VCaP (cell line): ENCODE results near the gene PACS1.

ENCODE experiments used
- H3K27ac ChIP-seq: fragments of 450-650 bp; 2 replicates; pipeline ENCODE4 v1.5.1; 2017
- TF ChIP-seq, protein P1 (sequence below): fragments of 450-650 bp; conservative IDR thresholded peaks from 2 replicates; pipeline ENCODE4 v1.5.1; 2017; ENCODE audit warnings: mild to moderate bottlenecking, moderate library complexity

PACS1 gene

DNA sequence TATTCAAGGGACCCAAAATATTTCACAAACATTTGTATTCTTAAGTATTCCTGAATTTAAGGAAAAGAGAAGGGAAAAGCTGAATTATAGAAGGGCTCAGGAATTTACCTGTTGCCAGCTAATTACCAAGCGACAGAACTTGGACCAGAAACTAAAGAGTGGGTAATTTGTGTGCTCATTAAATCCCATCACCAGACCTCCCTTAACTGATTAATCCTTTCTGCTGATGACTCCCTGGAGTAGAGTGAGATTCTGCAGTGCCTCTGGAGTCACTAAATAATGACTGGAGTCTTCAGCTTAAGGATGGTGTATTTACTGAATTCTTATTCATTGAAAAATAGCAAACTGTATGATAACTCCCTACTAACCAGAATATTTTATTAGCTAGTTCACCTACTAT lies 124.3 kb downstream of the PACS1 start:
- TF ChIP-seq, protein P1, sequence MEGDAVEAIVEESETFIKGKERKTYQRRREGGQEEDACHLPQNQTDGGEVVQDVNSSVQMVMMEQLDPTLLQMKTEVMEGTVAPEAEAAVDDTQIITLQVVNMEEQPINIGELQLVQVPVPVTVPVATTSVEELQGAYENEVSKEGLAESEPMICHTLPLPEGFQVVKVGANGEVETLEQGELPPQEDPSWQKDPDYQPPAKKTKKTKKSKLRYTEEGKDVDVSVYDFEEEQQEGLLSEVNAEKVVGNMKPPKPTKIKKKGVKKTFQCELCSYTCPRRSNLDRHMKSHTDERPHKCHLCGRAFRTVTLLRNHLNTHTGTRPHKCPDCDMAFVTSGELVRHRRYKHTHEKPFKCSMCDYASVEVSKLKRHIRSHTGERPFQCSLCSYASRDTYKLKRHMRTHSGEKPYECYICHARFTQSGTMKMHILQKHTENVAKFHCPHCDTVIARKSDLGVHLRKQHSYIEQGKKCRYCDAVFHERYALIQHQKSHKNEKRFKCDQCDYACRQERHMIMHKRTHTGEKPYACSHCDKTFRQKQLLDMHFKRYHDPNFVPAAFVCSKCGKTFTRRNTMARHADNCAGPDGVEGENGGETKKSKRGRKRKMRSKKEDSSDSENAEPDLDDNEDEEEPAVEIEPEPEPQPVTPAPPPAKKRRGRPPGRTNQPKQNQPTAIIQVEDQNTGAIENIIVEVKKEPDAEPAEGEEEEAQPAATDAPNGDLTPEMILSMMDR, result no peak
- no peak overlapping the region for H3K27ac ChIP-seq

DNA sequence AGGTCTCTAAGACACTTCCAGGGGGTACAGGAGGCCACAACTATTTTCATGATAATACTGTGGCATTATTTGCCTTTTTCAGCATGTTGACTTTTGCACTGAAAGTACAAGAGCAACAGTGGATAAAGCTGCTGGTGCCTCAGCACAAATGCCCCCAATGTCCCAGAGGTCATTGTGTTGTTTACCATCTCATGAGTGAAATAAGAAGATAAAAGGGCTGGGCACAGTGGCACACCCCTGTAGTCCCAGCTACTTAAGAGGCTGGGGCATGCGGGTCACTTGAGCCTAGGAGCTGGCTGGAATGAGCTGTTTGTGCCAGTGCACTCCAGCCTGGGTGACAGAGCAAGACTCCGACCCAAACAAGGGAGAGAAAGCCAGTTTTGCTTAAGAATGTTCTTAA lies 125.8 kb downstream of the PACS1 start:
- H3K27ac ChIP-seq, result no peak overlapping the region
- TF ChIP-seq, protein P1, result no peak

DNA sequence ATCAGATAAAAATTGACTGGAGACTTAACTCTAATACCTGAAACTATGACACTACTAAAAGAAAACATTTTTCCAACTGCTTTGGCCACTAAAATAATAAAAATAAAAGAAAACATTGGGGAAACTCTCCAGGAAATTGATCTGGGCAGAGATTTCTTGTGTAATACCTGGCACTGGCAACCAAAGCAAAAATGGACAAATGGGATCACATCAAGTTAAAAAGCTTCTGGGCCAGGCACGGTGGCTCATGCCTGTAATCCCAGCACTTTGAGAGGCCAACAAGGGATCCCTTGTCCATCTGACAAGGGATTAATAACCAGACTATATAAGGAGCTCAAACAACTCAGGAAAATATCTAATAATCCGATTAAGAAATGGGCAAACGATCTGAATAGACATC lies 133.8 kb downstream of the PACS1 start:
- TF ChIP-seq, protein P1, result no peak
- H3K27ac ChIP-seq, result no peak overlapping the region

DNA sequence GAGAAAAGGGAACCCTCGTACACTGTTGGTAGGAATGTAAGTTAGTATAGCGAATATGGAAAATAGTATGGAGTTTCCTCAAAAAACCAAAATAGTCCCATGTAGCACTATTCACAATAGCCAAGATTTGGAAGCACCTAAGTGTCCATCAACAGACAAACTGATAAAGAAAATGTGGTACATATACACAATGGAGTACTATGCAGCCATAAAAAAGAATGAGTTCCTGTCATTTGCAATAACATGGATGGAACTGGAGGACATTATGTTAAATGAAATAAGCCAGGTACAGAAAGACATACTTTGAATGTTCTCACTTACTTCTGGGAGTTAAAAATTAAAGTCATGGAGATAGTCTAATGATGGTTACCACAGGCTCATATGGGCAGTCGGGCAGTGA lies 134.3 kb downstream of the PACS1 start:
- no peak overlapping the region for H3K27ac ChIP-seq
- TF ChIP-seq, protein P1, result no peak

DNA sequence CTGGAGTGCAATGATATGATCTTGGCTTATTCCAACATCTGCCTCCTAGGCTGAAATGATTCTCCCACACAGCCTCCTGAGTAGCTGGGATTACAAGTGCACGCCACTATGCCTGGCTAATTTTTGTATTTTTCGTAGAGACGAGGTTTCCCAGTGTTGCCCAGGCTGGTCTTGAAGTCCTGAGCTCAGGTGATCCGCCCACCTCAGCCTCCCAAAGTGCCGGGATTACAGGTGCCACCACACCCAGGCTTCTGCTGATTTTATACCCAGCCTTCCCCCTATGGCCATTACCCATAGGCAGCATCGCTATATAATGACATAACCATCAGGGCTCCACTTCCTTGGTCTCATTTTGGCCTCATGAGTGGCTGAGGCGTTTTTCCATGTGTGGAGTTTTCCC lies 137.7 kb downstream of the PACS1 start:
- TF ChIP-seq, protein P1, result no peak
- no peak overlapping the region for H3K27ac ChIP-seq

DNA sequence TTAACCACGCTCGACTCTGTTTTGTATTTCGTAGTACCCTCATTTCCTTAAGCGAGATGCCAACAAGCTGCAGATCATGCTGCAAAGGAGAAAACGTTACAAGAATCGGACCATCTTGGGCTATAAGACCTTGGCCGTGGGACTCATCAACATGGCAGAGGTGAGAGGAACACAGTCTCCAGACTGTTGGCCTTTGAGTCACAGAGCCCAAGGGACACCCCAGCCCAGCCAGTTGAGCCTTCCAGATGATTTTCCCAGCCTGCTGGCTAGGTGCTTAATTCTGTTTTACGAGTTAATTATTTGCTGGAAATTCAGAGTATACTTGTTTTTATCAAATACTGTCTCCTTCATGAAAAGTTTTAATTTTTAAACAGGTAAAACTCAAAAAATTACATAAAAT lies 141.0 kb downstream of the PACS1 start:
- no peak overlapping the region for H3K27ac ChIP-seq
- TF ChIP-seq, protein P1, result no peak

DNA sequence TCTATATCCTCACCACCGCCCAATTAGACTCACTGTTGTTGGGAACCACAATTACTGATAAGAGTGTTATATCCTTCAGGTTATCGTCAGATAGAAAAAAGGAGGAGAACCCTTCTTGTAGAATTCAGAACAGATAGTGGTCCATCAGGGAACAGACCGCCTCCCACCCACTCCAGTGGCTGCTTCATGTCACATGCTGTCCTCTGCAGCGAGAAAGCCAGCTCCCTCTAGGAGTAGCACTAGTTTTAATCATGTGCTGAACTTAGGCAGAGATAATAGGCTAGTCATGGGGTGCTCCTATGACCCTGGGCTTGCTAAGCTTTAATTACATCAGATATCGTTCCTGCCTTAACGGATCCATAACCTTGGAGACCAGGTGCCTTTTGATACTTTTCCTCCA lies 146.8 kb downstream of the PACS1 start:
- TF ChIP-seq, protein P1, result no peak
- no peak overlapping the region for H3K27ac ChIP-seq

DNA sequence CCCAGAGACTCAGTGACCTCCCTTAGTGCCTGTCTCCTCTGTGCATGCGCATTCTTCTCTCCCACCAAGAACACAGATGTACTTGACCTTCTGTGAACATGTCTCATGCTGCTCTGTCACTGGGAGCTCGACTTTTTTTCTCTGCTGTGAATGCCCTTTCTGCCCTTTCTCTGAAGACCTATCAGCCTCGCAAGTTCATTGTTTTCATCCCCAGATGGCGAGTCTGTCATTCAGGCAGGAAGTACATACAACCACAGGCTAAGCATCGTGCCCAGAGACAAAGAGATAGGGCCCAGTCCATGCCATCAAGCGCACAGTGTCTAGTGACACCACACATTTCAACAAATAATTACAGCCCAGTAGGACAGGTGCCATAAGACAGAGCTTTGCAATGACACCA lies 148.0 kb downstream of the PACS1 start:
- no peak overlapping the region for H3K27ac ChIP-seq
- TF ChIP-seq, protein P1, result no peak
